A673 (cell line): Measurements from ENCODE around the gene TMEM8B.

Source experiments
- CTCF ChIP-seq: fragments of 300-800, 200-600 bp; sonication (generic); conservative IDR thresholded peaks from 2 replicates; pipeline ENCODE4 v1.5.1; 2017; ENCODE audit warnings: low read depth, mild to moderate bottlenecking, antibody characterized with exemption, low read length, moderate library complexity, mixed read lengths
- EZH2 ChIP-seq: fragments of 200-600 bp; sonication (generic); IDR thresholded peaks from 2 replicates; pipeline ENCODE4 v1.6.1; 2017; ENCODE audit warnings: borderline replicate concordance, low read depth, mild to moderate bottlenecking, mixed read lengths, antibody characterized with exemption, low read length; ENCODE audit not compliant: poor library complexity, severe bottlenecking

- TF ChIP-seq CTCF (no peak), EZH2 (no peak)
Observed at GRCh38 chr9:35822926-35823325, 6.1 kb upstream of the TMEM8B start.
